K562 (cell line): ENCODE results near the gene ANO1. TPM values are rescaled to one million over a fixed set of nuclear protein-coding genes. Genes with fewer than 3 reads are reported as not detected.

ENCODE experiments used
- ID3 ChIP-seq, 2 experiments: fragments of 250-450 bp in 1 of 2; fragments of 450-650 bp in 1 of 2; sonication (Bioruptor Pico) in 1 of 2; IDR thresholded peaks; 2 replicates each; pipeline versions ENCODE4 v1.6.1 to v1.8.0; 2016 to 2021; ENCODE audit warnings: mild to moderate bottlenecking in 2 of 2, moderate library complexity in 2 of 2, missing compliant biosample characterization in 1 of 2, missing genetic modification characterization in 1 of 2
- ZBTB49 ChIP-seq: sonication (generic); formaldehyde crosslinking; IDR thresholded peaks from 2 replicates; pipeline ENCODE4 v1.8.0; 2022; ENCODE audit warnings: missing genetic modification reagents, mild to moderate bottlenecking, borderline replicate concordance
- ZNF398 ChIP-seq: fragments of 250-450 bp; sonication (Bioruptor Pico); IDR thresholded peaks from 2 replicates; pipeline ENCODE4 v1.8.0; 2021; ENCODE audit warnings: moderate library complexity, mild to moderate bottlenecking, inconsistent platforms
- ZNF444 ChIP-seq: fragments of 250-450 bp; sonication (Bioruptor Pico); IDR thresholded peaks from 2 replicates; pipeline ENCODE4 v1.4.0; 2020; ENCODE audit warnings: mild to moderate bottlenecking, moderate library complexity
- polyA plus RNA-seq, 8 experiments: library from polyadenylated mRNA; depleted of rRNA in 4 of 8; stranded (reverse) in 5 of 8; unstranded in 3 of 8; fragments of >200 nt; fragmentation: Nextera tagmentation in 2 of 8; fragmentation: Illumina TruSeq in 1 of 8; extraction: Ambion mirVana in 2 of 8; extraction: Trizol in 1 of 8; gene quantifications; 2 replicates each; pipeline versions ENCODE4 v1.2.1 to v1.2.3, GENCODE V29; 2011 to 2014; ENCODE audit warnings: inconsistent platforms in 1 of 8, missing spikeins in 1 of 8
- total RNA-seq, 7 experiments: library from RNA; depleted of rRNA in 6 of 7; stranded (reverse); fragments of >200 nt in 6 of 7; fragmentation: Illumina TruSeq in 2 of 7; extraction: Trizol in 2 of 7; gene quantifications; 2 replicates each; pipeline versions ENCODE4 v1.2.1 to v1.2.3, GENCODE V29; 2011 to 2021; ENCODE audit warnings: low replicate concordance in 1 of 7

The ANO1 gene
- total and polyA plus RNA-seq, 9 of the 15 experiments (the other 6 are each of a cell fraction or from before 2014, with no cell fraction given): not detected

- no peak for TF ChIP-seq ZNF398 (CRISPR knock-in tag)
- no peak for TF ChIP-seq ZBTB49 (CRISPR knock-in tag)
- no peak for TF ChIP-seq ID3 (CRISPR knock-in tag; IDR thresholded peaks at IDR 0.05)
- TF ChIP-seq ID3 (tag; IDR thresholded peaks at IDR 0.05): no peak
- no peak for TF ChIP-seq ZNF444 (CRISPR knock-in tag)
Measured at GRCh38 chr11:70138403-70138802, 60.3 kb downstream of the ANO1 start (continued).
